CD4-positive, CD25-positive, alpha-beta regulatory T cell (primary cell): ENCODE data around the gene OR51B2. TPM values are rescaled to one million over a fixed set of nuclear protein-coding genes. Genes with fewer than 3 reads are reported as not detected.
"Not testable (repeated sequence)": the region's sequence is repeated elsewhere in the genome, so short reads cannot be mapped to it uniquely, and the experiment has no call there.

Source experiments
- ATAC-seq, 2 donors: fragments of 150-1000 bp; cut with Tn5 transposase; one replicate each; pipeline ENCODE4 v1.10.0; 2021; ENCODE audit warnings: low read depth in 2 of 2, moderate number of reproducible peaks in 2 of 2, moderate library complexity in 1 of 2
- DNase-seq, 3 donors: peaks; one replicate each; pipeline versions ENCODE4 v3.0.0 to v3.0.0-alpha.2; 2012 to 2022; ENCODE audit warnings: mixed read lengths in 1 of 3
- H3K27ac ChIP-seq: one replicate; pipeline ENCODE4 v1.7.0; 2013; ENCODE audit warnings: mild to moderate bottlenecking, low read length; ENCODE audit not compliant: insufficient read depth, poor library complexity, severe bottlenecking
- H3K27me3 ChIP-seq: one replicate; pipeline ENCODE4 v1.7.0; 2013; ENCODE audit warnings: low read length; ENCODE audit not compliant: control insufficient read depth, insufficient read depth
- H3K36me3 ChIP-seq: one replicate; pipeline ENCODE4 v1.7.0; 2013; ENCODE audit warnings: mild to moderate bottlenecking, low read length, moderate library complexity; ENCODE audit not compliant: control insufficient read depth, insufficient read depth
- H3K4me1 ChIP-seq: 2 replicates; pipeline ENCODE4 v1.7.0; 2013; ENCODE audit warnings: mild to moderate bottlenecking, low read length; ENCODE audit not compliant: insufficient read depth, control insufficient read depth, poor library complexity, severe bottlenecking
- H3K4me3 ChIP-seq: one replicate; pipeline ENCODE4 v1.7.0; 2013; ENCODE audit warnings: low read depth, mild to moderate bottlenecking, low read length, moderate library complexity
- H3K9me3 ChIP-seq, 2 experiments: 1 replicate in 1 of 2; 2 replicates in 1 of 2; pipeline ENCODE4 v1.7.0; 2013; ENCODE audit warnings: low read length in 2 of 2, mild to moderate bottlenecking in 1 of 2, moderate library complexity in 1 of 2; ENCODE audit not compliant: control insufficient read depth in 2 of 2
- H3K27ac Mint-ChIP-seq, 3 donors: one replicate each; pipeline ENCODE4 v1.8.0; 2020 to 2022; ENCODE audit warnings: mild to moderate bottlenecking in 3 of 3, mixed read lengths in 3 of 3, moderate library complexity in 2 of 3
- H3K27me3 Mint-ChIP-seq: one replicate; pipeline ENCODE4 v1.8.0; 2022; ENCODE audit warnings: mild to moderate bottlenecking, mixed read lengths
- H3K36me3 Mint-ChIP-seq: one replicate; pipeline ENCODE4 v1.8.0; 2020; ENCODE audit warnings: mixed read lengths
- H3K4me1 Mint-ChIP-seq, 4 donors: one replicate each; pipeline ENCODE4 v1.8.0; 2020 to 2022; ENCODE audit warnings: mixed read lengths in 4 of 4, mild to moderate bottlenecking in 1 of 4
- H3K4me3 Mint-ChIP-seq, 4 donors: one replicate each; pipeline ENCODE4 v1.8.0; 2020 to 2022; ENCODE audit warnings: mild to moderate bottlenecking in 4 of 4, mixed read lengths in 4 of 4, moderate library complexity in 3 of 4
- H3K9me3 Mint-ChIP-seq, 7 donors: one replicate each; pipeline ENCODE4 v1.8.0; 2020 to 2022; ENCODE audit warnings: mixed read lengths in 7 of 7, mild to moderate bottlenecking in 3 of 7, moderate library complexity in 2 of 7
- polyA plus RNA-seq, 4 donors: library from polyadenylated mRNA; unstranded; fragments of 300-500 nt; fragmentation: Illumina TruSeq; gene quantifications; one replicate each; pipeline ENCODE4 v1.2.3, GENCODE V29; 2021
- total RNA-seq: library from RNA; stranded (reverse); gene quantifications from one replicate; pipeline ENCODE4 v1.2.3, GENCODE V29; 2022

Gene OR51B2
- total and polyA plus RNA-seq, 5 donors from 2014 or later: not detected

DNA sequence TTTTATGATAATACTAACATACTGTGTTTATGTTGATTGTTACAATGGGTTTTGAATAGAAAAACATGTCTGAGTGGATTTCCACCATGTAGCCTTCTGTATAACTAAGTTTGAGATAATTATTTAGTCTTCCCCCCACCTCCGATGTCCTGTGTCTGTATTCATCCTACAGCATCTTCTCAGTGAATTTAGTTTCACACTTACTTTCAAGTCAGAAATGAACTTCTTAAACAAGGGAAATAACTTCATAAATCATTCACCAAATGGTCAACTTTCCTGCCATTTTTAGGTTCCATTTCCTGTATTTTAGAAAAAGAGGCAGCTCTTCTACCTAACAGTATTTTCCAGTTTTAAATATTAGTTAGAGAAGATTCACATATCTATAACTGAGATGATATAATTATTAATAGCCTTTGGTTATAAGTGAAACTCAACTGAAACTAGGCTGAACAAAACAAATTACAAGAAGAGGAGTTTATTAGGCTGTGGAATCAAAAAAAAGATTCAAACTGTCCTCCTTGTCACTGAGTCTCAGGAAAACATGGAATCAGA, 15.8 kb upstream of the OR51B2 start:
- DNase-seq (no peak), ATAC-seq (no peak)
- no peaks in the 10 kb centered on the region for H3K36me3 ChIP-seq
- H3K4me3 ChIP-seq: no peak overlapping the region
- H3K27ac ChIP-seq: no peak overlapping the region
- no peak overlapping the region for H3K27ac Mint-ChIP-seq
- H3K4me3 Mint-ChIP-seq: no peak overlapping the region
- no peaks in the 10 kb centered on the region for H3K4me1 Mint-ChIP-seq
- peaks cover 0 to 2% (median 0%) of the 10 kb centered on the region in 7 donors for H3K9me3 Mint-ChIP-seq
- no peaks in the 10 kb centered on the region for H3K36me3 Mint-ChIP-seq
- H3K27me3 ChIP-seq: no peaks in the 10 kb centered on the region
- H3K27me3 Mint-ChIP-seq: no peaks in the 10 kb centered on the region
- H3K4me1 ChIP-seq: no peaks in the 10 kb centered on the region
- no peaks in the 10 kb centered on the region for H3K9me3 ChIP-seq

DNA sequence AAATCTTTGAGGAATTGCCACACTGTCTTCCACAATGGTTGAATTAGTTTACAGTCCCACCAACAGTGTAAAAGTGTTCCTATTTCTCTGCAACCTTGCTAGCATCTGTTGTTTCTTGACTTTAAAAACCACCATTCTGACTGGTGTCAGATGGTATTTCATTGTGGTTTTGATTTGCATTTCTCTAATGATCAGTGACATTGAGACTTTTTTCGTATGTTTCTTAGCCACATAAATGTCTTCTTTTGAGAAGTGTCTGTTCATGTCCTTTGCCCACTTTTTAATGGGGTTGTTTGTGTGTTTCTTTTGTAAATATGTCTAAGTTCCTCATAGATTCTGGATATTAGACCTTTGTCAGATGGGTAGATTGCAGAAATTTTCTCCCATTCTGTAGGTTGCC, 13.2 kb upstream of the OR51B2 start:
- not testable (repeated sequence) for H3K36me3 ChIP-seq, H3K9me3 ChIP-seq, H3K36me3 Mint-ChIP-seq, H3K27me3 ChIP-seq, H3K27ac Mint-ChIP-seq, H3K4me3 ChIP-seq, H3K27me3 Mint-ChIP-seq, H3K27ac ChIP-seq, H3K4me1 ChIP-seq, DNase-seq, H3K4me3 Mint-ChIP-seq, H3K9me3 Mint-ChIP-seq, ATAC-seq, H3K4me1 Mint-ChIP-seq

DNA sequence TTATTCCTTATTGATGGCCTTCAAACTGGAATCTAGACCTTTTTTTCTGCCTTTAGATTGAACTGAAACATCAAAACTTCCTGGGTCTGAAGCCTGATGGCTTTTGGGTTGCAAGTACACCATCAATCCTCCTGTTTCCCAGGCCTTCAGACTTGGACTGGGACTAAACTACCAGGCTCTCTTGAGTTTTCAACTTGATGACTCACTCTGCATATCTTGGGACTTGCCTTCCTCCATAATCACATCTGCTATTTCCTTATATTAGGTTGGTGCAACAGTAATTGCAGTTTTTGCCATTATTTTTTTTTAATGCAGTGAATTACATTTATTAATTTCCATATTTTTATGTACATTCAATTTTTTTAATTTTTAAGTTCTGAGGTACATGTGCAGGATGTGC, 12.2 kb upstream of the OR51B2 start:
- Histone ChIP-seq H3K9me3 (no peaks in the 10 kb centered on the region), H3K27ac (no peak overlapping the region), H3K4me3 (no peak overlapping the region), H3K4me1 (no peaks in the 10 kb centered on the region), H3K36me3 (no peaks in the 10 kb centered on the region), H3K27me3 (no peaks in the 10 kb centered on the region)
- Mint-ChIP-seq H3K4me1 (no peaks in the 10 kb centered on the region), H3K4me3 (no peak overlapping the region), H3K27me3 (no peaks in the 10 kb centered on the region), H3K27ac (no peak overlapping the region), H3K9me3 (peaks cover 0 to 6% (median 0%) of the 10 kb centered on the region in 7 donors), H3K36me3 (no peaks in the 10 kb centered on the region)
- ATAC-seq (no peak), DNase-seq (no peak)

DNA sequence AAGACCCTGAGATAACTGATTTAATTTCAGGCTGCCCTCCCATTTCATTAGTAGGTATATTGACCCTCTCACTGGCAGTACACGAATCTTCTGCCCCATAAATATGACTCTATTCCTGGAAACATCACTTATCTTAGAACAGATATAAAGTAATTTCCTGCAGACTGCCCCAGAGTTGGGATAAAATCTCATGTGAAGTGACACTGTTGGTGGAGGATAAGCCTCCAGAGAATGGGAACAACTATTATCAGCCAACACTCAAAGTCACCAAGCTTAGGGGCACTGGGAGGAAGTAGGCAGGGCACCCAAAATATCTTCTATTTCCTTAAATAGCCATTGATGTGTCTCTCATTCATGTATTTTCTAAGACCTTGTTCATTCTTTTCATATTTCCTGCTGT, 11.1 kb upstream of the OR51B2 start:
- no peaks in the 10 kb centered on the region for H3K9me3 ChIP-seq
- DNase-seq (no peak), ATAC-seq (no peak)
- no peaks in the 10 kb centered on the region for H3K27me3 ChIP-seq
- no peaks in the 10 kb centered on the region for H3K4me1 ChIP-seq
- H3K36me3 ChIP-seq: no peaks in the 10 kb centered on the region
- H3K27ac ChIP-seq: no peak overlapping the region
- H3K27ac Mint-ChIP-seq: no peak overlapping the region
- no peak overlapping the region for H3K4me3 ChIP-seq
- no peak overlapping the region for H3K4me3 Mint-ChIP-seq
- peaks cover 0 to 6% (median 0%) of the 10 kb centered on the region in 7 donors for H3K9me3 Mint-ChIP-seq
- H3K4me1 Mint-ChIP-seq: no peaks in the 10 kb centered on the region
- no peaks in the 10 kb centered on the region for H3K27me3 Mint-ChIP-seq
- no peaks in the 10 kb centered on the region for H3K36me3 Mint-ChIP-seq

DNA sequence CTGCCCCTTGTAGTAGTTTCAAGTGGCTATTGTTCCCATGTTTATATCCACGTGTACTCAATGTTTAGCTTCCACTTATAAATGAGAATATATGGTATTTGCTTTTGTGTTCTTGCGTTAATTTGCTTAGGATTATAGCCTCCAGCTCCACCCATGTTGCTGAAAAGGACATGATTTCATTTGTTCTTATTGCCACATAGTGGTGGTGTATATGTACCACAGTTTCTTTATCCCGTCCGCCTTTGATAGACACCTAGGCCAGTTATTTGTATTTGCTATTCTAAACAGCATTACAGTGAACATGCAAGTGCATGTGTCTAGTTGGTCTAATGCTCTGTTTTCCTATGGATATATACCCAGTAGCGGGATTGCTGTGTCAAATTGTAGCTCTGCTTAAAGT, 6.8 kb downstream of the OR51B2 start:
- Mint-ChIP-seq H3K4me3 (no peak overlapping the region), H3K27ac (no peak overlapping the region), H3K4me1 (peaks cover 0 to 4% (median 0%) of the 10 kb centered on the region in 4 donors), H3K36me3 (no peaks in the 10 kb centered on the region), H3K9me3 (peaks cover 0 to 4% (median 3%) of the 10 kb centered on the region in 7 donors), H3K27me3 (no peaks in the 10 kb centered on the region)
- DNase-seq (no peak), ATAC-seq (no peak)
- H3K4me3 ChIP-seq: no peak overlapping the region
- H3K27me3 ChIP-seq: no peaks in the 10 kb centered on the region
- H3K4me1 ChIP-seq: no peaks in the 10 kb centered on the region
- no peak overlapping the region for H3K27ac ChIP-seq
- H3K9me3 ChIP-seq: peaks cover 0 to 3% of the 10 kb centered on the region in 2 experiments
- H3K36me3 ChIP-seq: no peaks in the 10 kb centered on the region

DNA sequence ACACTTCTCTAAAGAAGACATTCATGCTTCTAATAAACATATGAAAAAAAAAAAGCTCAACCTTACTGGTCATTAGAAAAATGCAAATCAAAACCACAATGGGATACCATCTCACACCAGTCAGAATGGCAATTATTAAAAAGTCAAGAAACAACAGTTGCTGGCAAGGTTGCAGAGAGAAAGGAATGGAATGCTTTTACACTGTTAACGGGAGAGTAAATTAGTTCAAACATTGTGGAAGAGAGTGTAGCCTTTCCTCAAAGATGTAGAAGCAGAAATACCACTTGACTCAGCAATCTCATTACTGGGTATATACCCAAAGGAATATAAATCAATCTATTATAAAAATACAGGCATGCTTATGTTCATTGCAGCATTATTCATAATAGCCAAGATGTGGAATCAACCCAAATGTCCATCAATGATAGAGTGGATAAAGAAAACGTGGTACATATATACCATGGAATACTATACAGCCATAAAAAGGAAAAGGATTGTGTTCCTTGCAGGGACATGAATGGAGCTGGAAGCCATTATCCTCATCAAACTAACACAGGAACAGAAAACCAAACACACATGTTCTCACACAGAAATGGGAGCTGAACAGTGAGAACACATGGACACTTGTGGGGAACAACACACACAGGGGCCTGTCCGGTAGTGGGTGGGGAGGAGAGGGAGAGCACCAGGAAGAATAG, 10.6 kb downstream of the OR51B2 start:
- H3K4me1 Mint-ChIP-seq, H3K9me3 ChIP-seq, H3K4me1 ChIP-seq, H3K4me3 ChIP-seq, H3K9me3 Mint-ChIP-seq, H3K27ac Mint-ChIP-seq, H3K27ac ChIP-seq, H3K36me3 ChIP-seq, H3K27me3 Mint-ChIP-seq, ATAC-seq, DNase-seq, H3K36me3 Mint-ChIP-seq, H3K4me3 Mint-ChIP-seq, H3K27me3 ChIP-seq: not testable (repeated sequence)

DNA sequence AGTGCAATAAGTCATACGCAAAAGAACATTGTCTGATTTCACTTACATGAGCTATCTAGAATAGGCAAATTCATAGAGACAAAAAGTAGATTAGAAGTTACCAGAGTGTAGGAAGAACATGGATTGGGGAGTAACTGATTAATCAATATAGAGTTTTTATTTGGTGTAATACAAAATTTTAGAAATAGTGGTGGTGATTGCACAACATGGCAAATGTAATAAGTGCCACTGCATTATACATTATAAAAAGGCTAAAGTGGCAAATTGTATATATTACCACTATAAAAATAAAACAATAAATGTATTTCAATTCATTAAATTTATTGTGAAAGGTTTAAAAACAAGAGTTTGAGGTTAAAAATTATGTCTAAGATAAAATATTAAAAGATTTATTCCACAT, 13.7 kb downstream of the OR51B2 start:
- no peak overlapping the region for H3K27ac ChIP-seq
- Mint-ChIP-seq H3K4me3 (no peak overlapping the region), H3K27ac (no peak overlapping the region), H3K4me1 (no peaks in the 10 kb centered on the region), H3K27me3 (peaks cover 4% of the 10 kb centered on the region), H3K36me3 (no peaks in the 10 kb centered on the region), H3K9me3 (peaks cover 0 to 4% (median 2%) of the 10 kb centered on the region in 7 donors)
- no peak overlapping the region for H3K4me3 ChIP-seq
- H3K9me3 ChIP-seq: peaks cover 0 to 3% of the 10 kb centered on the region in 2 experiments
- no peaks in the 10 kb centered on the region for H3K36me3 ChIP-seq
- H3K27me3 ChIP-seq: no peaks in the 10 kb centered on the region
- DNase-seq: no peak
- no peak for ATAC-seq
- no peaks in the 10 kb centered on the region for H3K4me1 ChIP-seq
